Activated T-helper 1 cell treated with anti-CD3 and anti-CD28 coated beads, Interleukin-2, amount 50 U/mL, for 16 hours (primary cell): Measurements from ENCODE around the gene TGFBR3.
"Not testable (repeated sequence)": the region's sequence is repeated elsewhere in the genome, so short reads cannot be mapped to it uniquely, and the experiment has no call there.

ENCODE experiments used
- DNase-seq, 2 donors: peaks; one replicate each; pipeline ENCODE4 v3.0.0-alpha.2; 2020; ENCODE audit warnings: low read depth in 1 of 2, low spot score in 1 of 2

Gene TGFBR3

DNA sequence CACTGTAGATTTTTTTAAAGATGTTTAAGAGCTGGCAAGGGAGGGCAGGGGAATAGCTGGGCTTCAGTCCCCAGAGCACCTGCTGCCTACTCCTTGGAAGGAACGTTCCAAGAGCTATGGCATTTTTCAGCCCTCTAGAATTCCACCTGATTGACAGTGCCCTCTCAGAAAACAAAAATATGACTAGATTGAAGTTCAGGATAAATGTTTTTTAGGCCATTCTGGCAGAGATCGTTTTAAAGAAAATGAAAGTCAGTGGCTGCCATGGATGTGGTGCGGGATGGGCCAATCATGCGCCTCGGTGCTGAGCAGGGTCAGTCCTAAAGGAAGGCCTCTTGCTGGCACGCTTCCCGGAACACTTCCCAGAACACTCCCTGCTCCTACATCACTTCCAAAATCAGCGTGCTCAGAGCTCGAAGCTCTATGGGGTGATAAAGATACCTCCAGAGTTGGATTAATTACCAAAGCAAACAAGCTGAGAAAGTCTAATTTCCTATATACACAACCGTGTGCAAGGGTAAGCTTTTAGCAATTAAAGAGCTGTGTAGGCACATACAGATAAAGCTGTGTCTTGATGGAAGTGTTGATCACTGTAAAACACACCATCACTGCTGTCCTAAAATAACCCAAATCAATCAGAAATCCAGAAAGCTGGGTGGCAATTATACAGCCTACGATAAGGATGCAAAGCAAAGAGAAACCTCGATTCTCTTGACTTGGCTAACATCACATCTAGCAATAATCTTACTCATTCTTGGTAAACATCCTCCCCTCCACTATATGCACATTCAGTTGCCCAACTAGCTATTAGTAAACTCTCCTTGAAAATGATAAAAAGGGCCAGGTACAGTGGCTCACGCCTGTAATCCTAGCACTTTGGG is 34.6 kb downstream of the TGFBR3 start:
- DNase-seq, result no peak

DNA sequence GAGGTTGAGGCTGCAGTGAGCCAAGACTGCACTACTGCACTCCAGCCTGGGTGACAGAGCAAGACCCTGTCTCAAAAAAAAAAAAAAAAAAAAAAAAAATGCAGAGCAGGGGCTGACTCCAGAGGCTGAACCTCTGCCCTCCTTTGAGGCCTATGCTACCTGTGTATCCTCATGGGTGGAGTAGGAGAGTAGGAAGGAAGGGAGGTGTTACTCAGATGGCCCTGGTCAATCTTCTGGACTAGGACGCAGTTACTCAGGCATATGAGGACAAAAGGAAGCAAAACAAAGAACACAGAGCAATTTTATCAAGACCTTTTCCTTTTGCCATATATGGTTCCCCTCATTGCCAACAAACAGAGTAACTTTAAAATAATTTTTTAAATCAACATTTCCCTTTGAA is 35.2 kb downstream of the TGFBR3 start:
- DNase-seq, result no peak

DNA sequence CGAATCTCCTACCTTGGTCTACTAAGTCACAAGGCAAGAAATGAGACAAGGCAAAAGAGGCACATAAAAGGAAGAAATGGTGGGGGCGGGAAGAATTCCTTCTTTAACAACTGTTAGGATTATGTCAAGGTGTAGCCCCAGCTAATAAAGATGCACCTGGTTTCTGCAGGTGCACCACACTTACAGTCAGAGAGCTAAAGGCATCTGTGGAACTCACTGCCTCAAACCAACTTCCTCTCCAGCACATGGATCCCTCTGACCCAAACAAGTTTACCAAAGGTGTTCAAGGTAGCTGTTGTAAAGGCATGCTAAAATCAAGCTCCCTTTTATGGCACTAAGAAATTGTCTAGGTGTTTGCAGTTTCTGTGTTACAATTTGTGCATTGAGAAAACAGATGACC is 38.1 kb downstream of the TGFBR3 start:
- DNase-seq, result no peak

DNA sequence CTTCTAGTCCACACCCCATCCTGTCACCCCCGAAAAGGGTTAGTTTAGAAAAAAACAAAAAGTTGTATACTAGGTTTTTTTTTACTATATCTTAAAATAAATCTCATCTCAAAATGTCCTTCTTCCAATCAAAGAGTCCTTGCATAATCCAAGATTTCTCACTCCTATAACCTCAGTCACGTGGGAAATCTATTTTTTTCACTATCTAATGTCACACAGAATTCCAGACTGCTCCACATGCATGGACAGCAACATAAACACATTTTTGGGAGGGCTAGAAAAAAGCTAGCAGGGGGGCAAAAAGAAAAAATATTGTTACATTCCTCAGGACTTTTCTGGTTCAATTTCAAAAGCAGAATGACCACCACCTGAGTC is 39.3 kb downstream of the TGFBR3 start:
- no peak for DNase-seq

DNA sequence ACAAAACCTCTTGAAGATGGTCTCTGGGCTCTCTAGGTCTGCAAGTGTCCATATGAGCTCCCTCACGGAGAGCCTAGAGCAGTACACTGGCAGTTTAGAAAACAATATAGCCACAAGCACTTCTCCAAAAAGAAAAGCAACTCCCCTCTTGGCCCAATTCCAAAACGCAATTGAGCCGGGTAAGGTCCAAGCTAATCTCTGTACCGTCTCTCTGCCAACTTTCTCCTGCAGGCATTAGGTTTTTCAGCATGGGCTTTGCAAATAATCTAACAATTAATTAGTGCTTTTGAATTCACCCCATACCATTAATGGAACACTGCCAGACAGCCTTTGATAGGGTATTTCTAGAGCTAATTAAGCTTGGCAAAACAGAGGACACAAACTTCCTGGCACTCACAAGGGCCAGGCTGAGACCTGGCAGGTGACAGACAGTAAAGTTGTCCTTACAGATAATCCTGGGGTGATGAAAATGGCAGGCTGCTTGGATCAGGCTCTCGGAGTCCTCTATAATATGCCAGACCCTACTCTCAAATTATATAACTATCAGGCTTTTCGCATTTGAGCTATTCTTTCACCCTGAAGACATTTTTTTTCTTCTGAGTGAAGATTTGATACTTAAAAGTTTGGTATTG is 39.8 kb downstream of the TGFBR3 start:
- no peak for DNase-seq

DNA sequence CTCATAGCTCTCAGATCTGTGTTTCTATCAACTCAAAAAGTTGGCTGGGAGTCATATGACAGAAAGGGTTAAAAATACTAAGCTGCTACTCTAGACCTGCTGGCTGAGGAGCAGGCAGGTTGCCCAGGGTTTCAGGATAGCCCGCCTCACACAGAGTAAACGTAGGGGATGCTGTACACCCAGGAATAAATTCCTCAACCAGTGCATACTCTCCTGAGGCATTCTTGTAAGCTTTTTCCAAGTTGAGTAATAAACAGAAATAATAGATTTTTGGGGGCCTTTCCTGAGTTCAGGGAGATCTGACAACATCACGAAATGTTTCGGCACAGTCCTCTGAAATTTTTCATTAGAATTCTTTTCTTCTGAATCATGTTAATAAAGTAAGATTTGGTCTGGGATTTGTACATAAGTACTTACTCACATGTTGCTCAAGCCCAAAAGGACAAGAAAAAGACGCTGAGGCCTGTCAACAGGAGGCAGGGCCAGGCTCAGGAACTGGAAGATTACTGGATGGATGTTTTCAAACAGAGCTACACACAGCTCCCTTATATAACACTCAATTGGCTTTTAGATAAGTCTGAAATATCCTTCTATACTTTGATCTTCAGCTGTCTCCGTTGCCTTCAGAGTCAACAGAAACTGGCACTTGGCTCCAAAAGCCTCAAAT is 41.0 kb downstream of the TGFBR3 start:
- DNase-seq, result no peak

DNA sequence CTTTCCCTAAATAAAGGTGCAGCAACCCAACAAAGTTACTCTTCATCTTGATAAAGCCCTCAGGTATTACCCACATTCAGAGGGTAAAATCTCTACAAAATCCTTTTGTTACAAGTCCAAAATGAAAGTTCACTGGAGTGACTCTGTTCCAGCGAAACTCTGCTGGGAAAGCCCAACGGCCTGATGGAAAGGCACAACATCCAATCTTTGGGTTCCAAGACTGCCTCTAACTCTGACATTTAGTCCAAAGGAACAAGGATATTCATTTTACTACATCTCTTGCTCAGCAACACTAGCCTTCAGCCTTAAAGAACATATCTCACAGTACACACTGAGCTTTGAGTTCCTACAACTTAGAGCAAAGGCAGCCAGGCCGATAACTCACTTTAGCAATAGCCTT is 42.1 kb downstream of the TGFBR3 start:
- no peak for DNase-seq

DNA sequence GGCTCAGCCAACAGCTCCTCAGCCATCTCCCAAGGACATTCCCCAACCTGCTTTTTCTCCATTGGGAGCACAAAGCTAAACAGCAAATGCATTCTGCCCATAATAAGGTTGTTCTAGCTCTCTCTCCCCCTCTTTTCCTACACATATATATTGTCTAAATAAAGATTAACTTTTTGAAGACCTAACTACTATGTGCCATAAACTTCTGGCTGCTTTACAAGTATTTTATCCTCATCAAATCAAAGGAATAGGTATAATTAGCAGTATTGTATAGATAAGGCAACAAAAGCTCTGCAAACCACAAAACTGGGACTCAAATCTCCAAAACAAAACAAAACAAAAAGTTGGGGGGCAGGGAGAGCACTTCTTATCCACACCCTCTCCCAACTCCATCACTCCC is 43.4 kb downstream of the TGFBR3 start:
- DNase-seq, result no peak

DNA sequence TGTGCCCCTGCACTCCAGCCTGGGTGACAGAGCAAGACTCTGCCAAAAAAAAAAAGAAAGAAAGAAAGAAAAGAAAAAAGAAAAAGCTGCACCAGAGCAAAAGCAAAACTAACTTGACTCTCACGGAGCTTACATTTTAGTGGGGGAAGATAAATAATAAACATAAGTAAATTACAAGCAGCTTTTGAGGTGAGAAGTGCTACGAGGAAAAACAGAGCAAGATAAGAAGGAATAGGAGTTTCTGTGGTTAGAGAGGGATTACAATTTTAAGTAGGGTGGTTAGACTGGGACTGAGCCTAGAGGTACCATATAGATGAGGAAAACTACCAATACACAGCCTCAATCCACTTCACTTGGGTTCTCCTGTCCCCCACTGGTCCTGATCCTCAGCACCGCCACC is 43.9 kb downstream of the TGFBR3 start:
- DNase-seq, result no peak

DNA sequence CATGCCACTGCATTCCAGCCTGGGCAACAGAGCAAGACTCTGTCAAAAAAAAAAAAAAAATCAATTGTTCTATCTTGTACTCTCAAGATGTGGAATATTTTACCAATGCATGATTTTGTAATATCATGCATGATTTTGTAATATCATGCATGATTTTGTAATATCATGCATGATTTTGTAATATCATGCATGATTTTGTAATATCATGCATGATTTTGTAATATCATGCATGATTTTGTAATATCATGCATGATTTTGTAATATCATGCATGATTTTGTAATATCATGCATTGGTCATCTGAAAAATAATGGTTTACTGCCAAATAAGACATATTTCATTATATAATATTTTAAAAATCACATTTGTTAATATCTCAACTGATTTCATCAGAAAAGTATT is 45.7 kb downstream of the TGFBR3 start:
- not testable (repeated sequence) for DNase-seq

DNA sequence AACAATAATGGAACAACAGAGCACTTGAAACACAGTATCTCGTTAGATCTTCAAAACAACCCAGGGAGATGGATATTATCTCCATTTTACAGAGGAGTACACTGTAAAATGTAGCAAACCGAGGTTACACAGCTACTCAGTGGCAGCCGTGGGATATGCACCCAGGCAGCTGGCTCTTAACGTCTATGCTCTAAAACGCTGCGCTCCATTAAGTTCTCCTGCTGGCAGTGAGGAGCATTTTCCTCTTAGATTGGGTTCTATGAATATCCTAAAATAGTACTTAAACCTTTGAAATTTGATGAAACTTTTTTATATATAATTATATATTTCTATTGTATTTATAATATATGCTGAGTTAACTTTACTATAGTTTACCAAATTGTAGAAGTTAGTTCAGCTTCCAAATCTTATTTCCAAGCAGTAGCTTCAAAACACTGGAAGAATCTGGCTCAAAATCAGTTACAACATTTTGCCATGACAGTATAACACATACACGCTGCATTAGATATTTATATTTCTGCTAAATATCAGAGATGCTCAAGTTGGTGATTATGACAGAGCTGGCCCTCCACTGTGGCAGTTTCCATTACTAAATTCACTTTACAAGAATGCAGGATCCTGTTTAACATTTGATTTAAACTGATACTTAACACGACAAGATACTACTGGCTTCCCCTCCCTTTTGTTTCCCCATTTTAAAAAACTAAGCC is 49.5 kb downstream of the TGFBR3 start:
- no peak for DNase-seq

DNA sequence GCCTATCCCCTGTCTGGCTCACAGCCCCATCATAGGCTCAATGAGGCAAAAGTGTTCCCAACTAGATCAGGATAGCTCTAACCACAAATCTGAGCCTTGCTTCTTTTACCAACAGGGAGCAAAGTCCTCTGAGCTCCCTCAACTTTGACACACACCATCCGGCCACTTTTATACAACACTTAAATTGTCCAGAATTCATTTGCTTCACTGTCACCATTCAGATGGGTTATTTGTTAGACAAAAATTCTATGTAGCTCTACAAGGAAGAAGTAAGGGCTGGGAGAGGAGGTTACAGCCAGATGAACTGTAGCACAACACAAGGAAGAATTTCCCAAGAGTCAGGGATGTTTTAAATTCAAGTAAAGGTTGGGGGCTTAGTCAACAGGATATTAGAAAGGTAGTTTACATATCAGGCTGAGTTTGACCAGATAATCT is 50.8 kb downstream of the TGFBR3 start:
- DNase-seq, result no peak

DNA sequence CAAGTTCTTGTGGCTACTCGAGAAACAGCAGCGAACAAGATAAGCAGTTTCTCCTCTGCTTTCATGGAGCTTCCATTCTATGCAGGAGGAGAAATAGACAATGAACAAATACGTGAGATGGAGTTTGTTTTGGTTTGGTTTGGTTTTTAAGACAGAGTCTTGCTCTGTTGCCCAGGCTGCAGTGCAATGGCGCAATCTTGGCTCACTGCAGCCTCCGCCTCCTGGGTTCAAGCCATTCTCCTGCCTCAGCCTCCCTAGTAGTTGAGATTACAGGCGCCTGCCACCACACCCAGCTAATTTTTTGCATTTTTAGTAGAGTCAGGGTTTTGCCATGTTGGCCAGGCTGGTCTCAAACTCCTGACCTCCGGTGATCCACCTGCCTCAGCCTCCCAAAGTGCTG is 51.4 kb downstream of the TGFBR3 start:
- DNase-seq, result not testable (repeated sequence)

DNA sequence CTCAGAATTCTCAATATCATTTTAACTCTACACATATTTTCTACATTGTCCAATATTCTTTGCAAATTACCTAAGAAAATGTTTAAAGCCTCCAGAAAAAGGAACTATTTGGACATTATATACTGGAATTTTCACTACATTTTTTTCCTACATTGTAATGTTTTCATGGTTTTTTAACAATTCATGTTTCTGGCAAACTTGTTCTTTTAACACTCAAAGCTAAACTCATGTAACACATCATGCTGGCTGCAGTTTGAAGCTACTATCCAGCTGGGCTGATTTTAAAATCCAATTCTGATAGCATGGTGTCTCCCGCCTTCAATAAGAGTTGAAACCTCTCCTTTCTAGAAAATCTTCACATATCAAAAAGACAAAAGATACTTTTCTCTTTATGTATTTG is 52.0 kb downstream of the TGFBR3 start:
- DNase-seq, result no peak

DNA sequence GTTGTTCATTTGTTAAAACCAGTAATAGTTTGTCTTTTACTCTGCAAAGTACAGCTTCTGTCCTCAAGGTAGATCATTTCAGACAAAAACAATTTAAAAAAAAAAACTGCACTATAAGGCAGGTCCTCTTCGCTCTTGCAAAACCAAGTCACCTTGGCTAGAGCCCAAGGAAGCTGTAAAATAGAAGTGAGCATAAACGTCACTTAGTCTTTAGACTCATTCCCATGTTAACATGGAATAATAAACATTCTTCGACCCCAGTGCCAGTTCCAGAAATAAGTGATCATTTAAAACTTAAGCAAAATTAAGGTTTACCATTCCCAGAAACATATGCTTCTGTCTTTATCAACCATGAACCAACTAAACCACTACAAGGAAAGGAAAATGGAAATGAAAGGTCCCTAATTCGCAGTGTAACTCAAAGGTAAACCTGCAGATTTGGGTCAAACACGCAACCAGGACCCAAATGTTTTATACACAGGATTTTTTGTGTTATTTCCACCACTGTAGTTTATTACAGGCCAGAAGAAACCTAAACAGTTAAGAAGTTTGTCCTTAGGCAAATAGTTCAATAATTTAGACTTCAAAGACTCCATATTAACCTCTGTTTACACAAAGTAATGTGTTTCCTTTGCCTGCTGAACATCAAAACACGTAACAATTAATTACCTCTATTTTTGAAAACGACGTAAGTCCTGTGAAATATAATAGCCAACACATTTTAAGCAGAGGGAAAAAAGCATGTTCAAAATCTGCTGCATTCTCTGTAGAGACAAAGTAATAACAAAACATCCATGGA is 54.6 kb downstream of the TGFBR3 start:
- no peak for DNase-seq

DNA sequence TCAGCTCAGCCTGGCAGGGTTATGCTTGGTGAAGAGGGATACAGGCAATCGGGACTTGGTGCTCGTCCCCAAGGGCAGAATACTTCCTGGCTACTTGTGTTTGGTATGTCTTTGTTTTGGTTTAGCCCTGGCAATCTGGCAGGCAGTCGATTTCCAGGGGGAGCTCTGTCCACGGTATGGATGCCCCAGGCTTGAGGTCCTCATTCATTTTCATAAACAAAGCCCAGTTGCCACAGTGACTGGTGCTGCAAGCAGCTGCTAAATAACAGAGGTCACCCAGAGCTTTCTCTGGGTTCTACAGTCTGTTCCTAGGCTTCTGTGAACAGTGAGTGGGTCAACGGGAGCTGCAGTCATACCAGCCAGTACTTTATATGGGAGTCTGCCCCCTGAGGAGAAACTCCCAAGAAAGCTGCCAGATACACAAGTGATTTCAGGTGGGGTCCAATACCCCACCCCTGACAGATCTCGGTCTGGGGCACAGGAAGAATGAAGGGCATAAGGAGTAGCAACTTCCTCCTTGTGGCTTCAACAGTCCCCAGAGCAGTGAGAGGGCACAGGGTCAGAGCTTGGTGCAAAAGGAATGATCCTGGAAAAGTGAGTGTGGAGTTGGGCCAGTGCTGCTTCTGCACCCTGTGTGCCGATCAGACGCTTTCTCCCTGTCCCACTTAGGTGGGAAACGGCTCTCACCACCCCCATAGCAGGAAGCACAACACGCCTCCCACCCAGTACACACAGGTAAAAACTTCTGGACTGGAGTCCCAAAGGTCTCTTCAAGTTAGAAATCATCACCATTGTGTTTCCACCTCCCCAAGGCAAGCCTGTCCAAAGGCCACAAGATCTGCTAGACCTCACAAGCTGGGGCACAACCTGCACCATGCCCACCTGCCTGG is 55.5 kb downstream of the TGFBR3 start:
- no peak for DNase-seq

DNA sequence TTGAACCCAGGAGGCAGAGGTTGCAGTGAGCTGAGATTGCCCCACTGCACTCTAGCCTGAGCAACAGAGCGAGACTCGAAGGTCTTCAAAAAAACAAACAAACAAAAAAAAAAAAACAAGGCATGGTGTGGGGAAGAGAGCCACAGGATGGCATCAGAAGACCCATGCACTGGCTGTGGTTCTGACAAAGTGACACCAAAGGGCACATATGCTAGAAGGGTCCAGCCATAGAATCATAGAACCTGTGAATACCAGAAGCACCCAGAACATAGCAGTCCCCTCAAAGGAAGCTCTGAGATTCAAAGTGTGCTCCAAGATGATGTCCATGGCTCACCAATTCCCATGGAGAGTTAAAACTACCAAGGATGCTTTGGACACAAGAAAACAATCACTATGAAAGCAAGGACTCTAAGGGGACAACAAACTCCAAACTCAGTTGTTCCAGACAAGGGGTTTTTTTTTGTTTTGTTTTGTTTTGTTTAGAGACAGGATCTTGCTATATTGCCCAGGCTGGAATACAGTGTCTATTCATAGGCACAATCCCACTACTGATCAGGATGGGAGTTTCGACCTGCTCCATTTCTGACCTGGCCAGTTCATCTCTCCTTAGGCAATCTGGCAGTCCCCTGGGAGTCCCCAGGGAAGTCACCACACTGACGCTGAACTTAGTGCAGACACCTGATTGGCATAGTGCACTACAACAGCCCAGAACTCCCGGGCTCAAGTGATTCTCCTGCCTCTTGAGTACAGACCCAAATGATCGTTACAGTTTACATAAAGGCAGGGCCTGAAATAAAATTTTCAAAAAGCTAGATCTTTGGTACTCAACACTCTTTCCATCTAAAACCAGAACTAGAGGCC is 56.4 kb downstream of the TGFBR3 start:
- DNase-seq, result no peak

DNA sequence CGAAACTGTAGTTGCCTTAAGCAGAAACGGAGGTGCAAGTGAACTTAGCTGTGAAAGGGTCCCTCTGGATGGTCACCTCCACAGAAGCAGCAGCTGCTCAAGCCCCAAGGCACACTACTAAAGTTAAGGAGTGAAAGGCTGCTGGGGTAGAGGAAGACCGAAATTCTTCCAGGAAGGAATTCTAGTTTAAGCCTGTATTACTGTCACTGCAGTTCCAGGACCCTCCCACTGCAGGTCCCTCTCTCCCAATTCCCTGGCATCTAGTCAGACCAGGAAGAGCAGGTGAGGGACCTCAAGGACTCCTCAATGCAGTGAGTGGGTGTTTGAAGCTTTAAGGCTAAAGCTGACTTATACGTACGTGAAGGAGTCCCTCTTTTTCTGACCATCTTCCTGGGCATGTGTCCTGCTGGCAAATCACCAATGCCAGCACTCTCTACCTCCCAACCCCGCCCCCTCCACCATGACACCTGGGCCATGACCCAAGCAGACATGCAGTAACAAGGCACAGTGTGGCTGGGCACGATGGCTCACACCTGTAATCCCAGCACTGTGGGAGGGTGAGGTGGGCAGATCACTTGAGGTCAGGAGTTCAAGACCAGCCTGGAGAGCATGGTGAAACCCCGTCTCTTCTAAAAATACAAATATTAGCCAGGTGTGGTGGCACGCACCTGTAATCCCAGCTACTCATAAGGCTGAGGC is 57.2 kb downstream of the TGFBR3 start:
- no peak for DNase-seq
